Panc1 (cell line): ENCODE measurements around the gene ZNF724.

Source experiments
- POLR2AphosphoS5 ChIP-seq: IDR thresholded peaks from 2 replicates; pipeline ENCODE4 v1.6.1; 2012; ENCODE audit warnings: mild to moderate bottlenecking, low read depth, low read length, moderate library complexity
- TCF7L2 ChIP-seq: IDR thresholded peaks from 2 replicates; pipeline ENCODE4 v1.6.1; 2011; ENCODE audit warnings: mild to moderate bottlenecking, low read depth, low read length, inconsistent platforms
- TF ChIP-seq, protein P1 (sequence below): fragments of 450-650 bp; IDR thresholded peaks from 2 replicates; pipeline ENCODE4 v1.5.1; 2017; ENCODE audit warnings: mild to moderate bottlenecking

DNA sequence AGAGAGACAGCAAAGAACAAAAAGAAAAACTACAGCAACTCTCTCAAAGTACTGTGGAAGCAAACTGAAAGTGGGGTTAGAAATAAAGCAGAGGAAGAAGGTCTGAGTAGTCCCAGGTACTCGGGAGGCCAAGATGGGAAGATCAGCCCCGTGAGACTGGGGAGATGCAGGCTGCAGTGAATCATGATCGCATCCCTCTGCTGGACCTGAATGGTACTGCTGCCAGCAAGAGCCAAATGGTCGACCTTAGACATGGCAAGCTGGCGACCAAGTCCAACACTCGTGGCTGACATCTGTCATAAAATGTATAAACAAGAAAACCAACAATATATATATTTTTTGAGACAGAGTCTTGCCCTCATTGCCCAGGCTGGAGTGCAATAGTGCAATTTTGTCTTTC, 33.7 kb upstream of the ZNF724 start:
- TF ChIP-seq POLR2AphosphoS5: no peak
- TF ChIP-seq, protein P1, sequence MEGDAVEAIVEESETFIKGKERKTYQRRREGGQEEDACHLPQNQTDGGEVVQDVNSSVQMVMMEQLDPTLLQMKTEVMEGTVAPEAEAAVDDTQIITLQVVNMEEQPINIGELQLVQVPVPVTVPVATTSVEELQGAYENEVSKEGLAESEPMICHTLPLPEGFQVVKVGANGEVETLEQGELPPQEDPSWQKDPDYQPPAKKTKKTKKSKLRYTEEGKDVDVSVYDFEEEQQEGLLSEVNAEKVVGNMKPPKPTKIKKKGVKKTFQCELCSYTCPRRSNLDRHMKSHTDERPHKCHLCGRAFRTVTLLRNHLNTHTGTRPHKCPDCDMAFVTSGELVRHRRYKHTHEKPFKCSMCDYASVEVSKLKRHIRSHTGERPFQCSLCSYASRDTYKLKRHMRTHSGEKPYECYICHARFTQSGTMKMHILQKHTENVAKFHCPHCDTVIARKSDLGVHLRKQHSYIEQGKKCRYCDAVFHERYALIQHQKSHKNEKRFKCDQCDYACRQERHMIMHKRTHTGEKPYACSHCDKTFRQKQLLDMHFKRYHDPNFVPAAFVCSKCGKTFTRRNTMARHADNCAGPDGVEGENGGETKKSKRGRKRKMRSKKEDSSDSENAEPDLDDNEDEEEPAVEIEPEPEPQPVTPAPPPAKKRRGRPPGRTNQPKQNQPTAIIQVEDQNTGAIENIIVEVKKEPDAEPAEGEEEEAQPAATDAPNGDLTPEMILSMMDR: peak; percentile 72
- TF ChIP-seq TCF7L2: no peak
